IPS-NIHi11 (cell line): ENCODE results near the gene SMC1B.
A peak's percentile ranks its signal among the peaks of the same experiment; 100 is the strongest.
"Not testable (repeated sequence)": the region's sequence is repeated elsewhere in the genome, so short reads cannot be mapped to it uniquely, and the experiment has no call there.

Source experiments
- DNase-seq: peaks from one replicate; pipeline ENCODE4 v3.0.0; 2012; ENCODE audit warnings: mixed read lengths, low spot score

The SMC1B gene

GRCh38 chr22:45413368-45414211 is at the start of gene SMC1B, which contains the start of gene RIBC2:
Gene SMC1B, minus strand, starts transcription at chr22:45413599. Its CDS starts 32 bp downstream, at chr22:45413567.
Gene RIBC2, plus strand, starts transcription at chr22:45413693. Its CDS starts 194 bp downstream, at chr22:45413887.
- DNase-seq, result peak; percentile 96

- peak; percentile 71 for DNase-seq
Measured at GRCh38 chr22:45462034-45462655, 48.7 kb upstream of the SMC1B start.

- no peak for DNase-seq
Measured at GRCh38 chr22:45460288-45461109, 47.1 kb upstream of the SMC1B start.

- no peak for DNase-seq
Measured at GRCh38 chr22:45459235-45459634, 45.8 kb upstream of the SMC1B start.

GRCh38 chr22:45458532-45458931 is 45.1 kb upstream of the SMC1B start:
- DNase-seq, result no peak

GRCh38 chr22:45456811-45457210 is 43.4 kb upstream of the SMC1B start:
- peak; percentile 3 for DNase-seq

GRCh38 chr22:45455621-45456020 is 42.2 kb upstream of the SMC1B start:
- no peak for DNase-seq

- no peak for DNase-seq
Measured at GRCh38 chr22:45455212-45455611, 41.8 kb upstream of the SMC1B start.

GRCh38 chr22:45454275-45454674 is 40.9 kb upstream of the SMC1B start:
- DNase-seq, result no peak

- DNase-seq, result no peak
Measured at GRCh38 chr22:45453764-45454163, 40.4 kb upstream of the SMC1B start.

GRCh38 chr22:45452565-45453379 is 39.4 kb upstream of the SMC1B start:
- DNase-seq, result no peak

- no peak for DNase-seq
Measured at GRCh38 chr22:45451972-45452371, 38.6 kb upstream of the SMC1B start.

GRCh38 chr22:45450921-45451651 is 37.7 kb upstream of the SMC1B start:
- no peak for DNase-seq

GRCh38 chr22:45450101-45450785 is 36.8 kb upstream of the SMC1B start:
- DNase-seq, result no peak

- DNase-seq, result not testable (repeated sequence)
Measured at GRCh38 chr22:45449442-45449841, 36.0 kb upstream of the SMC1B start.

- DNase-seq, result no peak
Measured at GRCh38 chr22:45448431-45448830, 35.0 kb upstream of the SMC1B start.

GRCh38 chr22:45447596-45447995 is 34.2 kb upstream of the SMC1B start:
- not testable (repeated sequence) for DNase-seq

GRCh38 chr22:45446216-45446615 is 32.8 kb upstream of the SMC1B start:
- no peak for DNase-seq

- no peak for DNase-seq
Measured at GRCh38 chr22:45445031-45445710, 31.8 kb upstream of the SMC1B start.

- no peak for DNase-seq
Measured at GRCh38 chr22:45444168-45444567, 30.8 kb upstream of the SMC1B start.
